Non-pigmented ciliary epithelial cell (primary cell): ENCODE measurements around the gene LTB.

ENCODE experiments used
- DNase-seq: peaks from one replicate; pipeline ENCODE4 v3.0.0-alpha.2; 2010; ENCODE audit warnings: low read depth

LTB gene

GRCh38 chr6:31546958-31547726 lies 35.1 kb downstream of the LTB start, which contains the start of gene NFKBIL1:
Gene NFKBIL1, plus strand, starts transcription at chr6:31547608. Its CDS starts 87 bp downstream, at chr6:31547695.
- DNase-seq = peak; percentile 89

DNA sequence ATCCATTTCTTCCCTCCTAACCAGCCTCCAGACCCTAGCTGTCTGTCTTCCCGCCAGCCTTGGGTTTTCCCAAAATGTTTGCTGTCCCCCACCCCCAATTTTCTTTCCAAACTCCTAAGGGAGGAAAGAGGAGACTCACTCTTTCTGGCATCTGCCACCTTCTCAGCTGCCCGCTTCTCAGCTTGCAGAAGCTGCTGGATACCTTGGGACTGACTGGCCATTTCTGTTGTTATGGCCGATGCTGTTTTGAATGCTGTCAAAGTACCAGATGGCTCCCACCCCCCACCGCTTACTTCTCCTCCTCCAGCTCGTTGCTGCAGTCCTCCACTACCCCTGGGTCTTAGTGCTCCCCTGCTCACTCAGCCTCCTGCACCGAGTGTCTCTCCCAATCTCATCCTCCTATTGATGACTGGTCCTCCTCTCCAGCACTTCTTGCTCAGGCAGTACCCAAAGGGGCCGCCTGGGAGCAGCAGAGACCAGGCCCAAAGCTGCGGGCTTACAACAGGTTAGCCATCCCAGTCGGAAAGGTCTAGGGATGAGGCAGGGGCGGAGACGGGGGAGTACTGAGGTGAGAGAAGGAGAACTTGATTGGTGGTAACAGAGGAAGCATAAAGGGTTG lies 35.8 kb downstream of the LTB start, which contains the start of gene ATP6V1G2:
Gene ATP6V1G2, minus strand, starts transcription at position 270 of the 619 bp plus-strand sequence. Its CDS starts 49 bp downstream, at position 221.
- no peak for DNase-seq

DNA sequence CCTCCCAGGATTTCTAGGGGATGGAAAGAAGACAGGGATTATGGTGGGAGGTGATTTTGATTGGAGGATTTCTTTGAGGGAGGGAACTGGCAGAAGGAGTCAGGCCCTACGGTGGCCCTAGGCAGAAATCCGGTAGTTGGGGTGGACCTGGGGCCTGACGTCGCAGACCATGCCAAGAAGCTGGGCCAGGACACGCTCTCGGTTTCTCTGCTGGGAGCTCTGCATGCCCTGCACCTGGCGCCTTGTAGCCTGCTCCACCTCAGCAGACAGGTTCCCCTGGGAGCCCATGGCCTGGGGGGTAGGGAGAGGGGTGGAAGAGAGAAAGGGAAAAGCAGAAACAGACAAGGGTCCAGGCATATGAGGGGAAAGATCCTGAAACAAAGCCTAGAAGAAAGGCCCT lies 36.9 kb downstream of the LTB start:
- DNase-seq = no peak

GRCh38 chr6:31544676-31545075 lies 37.5 kb downstream of the LTB start:
- no peak for DNase-seq

DNA sequence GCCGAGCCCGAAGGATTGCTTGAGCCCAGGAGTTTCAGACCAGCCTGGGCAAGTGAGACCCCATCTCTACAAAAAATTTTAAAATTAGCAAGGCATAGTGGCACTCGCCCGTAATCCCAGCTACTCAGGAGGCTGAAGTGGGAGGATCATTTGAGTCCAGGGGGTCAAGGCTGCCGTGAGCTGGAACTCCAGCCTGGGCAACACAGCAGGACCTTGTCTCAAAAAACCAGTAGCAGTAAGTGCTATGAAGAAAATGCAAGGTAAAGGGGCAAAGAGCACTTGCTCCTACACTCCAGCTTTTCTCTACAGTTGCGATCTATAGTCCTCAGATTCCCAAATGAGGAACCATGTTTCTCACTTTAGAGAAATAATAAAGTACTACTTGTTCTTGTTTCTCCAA lies 38.6 kb downstream of the LTB start:
- no peak for DNase-seq

- peak; percentile 82 for DNase-seq
Observed at GRCh38 chr6:31541658-31542521, 40.3 kb downstream of the LTB start, which contains the start of gene DDX39B. Gene DDX39B, minus strand, starts transcription at chr6:31542003. Its CDS starts 1,471 bp downstream, at chr6:31540532.

DNA sequence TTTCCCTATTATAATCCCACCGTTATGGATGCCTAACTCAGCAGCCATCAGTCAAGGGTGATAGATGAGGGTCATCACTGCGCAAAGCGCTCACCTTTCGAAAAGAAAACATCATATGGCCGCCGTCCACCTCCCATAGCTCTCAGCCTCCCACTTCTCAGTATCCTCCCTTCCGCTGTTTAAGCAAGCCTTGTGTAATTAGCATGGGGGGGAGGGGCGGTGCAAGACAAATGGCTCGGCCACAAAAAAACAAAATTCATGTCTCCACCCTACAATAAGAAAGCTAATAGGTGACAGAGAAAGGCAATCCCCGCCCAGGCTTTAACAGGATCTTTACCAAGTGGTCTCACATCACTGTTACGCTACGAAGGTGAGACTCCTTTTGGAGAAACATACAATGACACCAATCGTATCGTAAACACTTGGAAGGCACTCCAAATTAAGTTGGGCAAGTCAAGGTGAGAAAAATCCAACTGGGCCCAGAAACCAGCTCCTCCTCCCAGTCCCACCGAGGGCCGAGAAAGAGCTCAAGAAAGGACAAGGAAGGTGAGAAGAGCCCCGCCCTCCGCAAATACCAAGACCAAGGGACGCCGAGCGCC lies 41.1 kb downstream of the LTB start:
- DNase-seq = no peak

GRCh38 chr6:31540640-31541039 lies 41.6 kb downstream of the LTB start:
- DNase-seq = no peak

- DNase-seq = no peak
Observed at GRCh38 chr6:31538805-31539400, 43.3 kb downstream of the LTB start.

GRCh38 chr6:31535538-31536324 lies 46.5 kb downstream of the LTB start:
- DNase-seq = no peak

GRCh38 chr6:31534521-31535040 lies 47.6 kb downstream of the LTB start:
- no peak for DNase-seq

DNA sequence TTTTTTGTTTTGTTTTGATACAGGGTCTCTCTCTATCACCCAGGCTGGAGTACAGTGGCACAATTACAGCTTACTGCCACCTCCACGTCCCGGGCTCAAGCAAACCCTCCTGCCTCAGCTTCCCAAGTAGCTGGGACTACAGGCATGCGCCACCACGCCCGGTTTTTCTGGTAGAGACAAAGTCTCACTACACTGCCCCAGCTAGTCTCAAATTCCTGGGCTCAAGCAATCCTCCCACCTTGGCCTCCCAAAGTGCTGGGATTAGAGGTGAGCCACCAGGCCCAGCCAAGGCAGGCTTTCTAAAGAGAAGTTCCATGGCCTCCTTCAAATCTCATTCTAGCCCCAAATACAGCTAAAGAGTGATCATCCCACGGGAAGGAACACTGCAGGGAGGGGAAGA lies 48.2 kb downstream of the LTB start:
- no peak for DNase-seq

- DNase-seq = no peak
Observed at GRCh38 chr6:31533455-31533841, 48.8 kb downstream of the LTB start.

- no peak for DNase-seq
Observed at GRCh38 chr6:31532644-31533454, 49.4 kb downstream of the LTB start.

DNA sequence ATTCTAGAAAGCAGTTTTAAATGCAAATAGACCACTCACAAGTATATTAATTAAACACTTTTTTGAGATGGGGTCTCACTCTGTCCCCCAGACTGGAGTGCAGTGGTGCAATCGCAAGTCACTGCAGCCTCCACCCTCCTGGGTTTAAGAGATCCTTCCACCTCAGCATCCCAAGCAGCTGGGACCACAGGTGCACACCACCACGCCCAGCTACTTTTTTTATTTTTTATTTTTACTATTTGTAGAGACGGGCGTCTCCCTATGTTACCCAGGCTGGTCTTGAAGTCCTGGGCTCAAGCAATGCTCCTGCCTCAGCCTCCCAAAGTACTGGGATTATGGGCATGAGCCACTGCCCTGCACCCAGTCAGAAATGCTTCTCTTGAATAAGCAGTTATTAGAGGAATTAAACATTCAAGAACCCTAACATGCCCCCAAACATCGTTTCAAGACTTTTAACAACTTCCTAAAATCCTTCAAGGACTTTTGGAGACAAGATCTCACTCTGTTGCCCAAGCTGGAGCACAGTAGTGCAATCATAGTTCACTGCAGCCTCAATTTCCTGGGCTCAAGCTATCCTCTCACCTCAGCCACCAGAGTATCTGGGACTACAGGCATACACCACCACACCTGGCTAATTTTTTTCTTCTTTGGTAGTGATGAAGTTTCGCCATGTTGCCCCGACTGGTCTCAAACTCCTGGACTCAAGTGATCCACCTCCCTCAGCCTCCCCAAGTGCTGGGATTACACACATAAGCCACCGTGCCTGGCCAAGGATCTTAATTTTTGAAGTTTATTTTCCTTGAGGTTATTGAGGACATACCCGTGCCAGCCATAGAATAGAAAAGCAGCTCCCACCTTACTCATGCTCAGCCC lies 50.2 kb downstream of the LTB start:
- DNase-seq = no peak

DNA sequence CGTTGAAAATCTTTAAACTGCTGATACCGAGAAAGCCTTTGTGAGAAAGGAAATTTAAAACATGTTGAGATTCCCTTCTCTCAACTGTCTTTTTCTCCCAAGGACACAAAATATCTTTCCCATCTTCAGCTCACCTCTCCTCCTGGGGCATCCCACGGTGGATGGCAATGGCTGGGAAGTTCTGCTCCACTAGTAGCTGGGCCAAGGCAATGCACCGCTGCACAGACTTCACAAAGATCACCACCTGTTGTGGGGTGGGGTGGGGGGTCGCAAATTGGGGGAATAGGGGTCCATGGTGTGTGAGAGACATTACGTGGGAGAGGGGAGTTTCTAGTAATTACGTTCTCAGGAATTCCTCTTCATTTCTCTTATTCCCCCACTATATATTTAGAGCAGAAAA lies 51.1 kb downstream of the LTB start:
- no peak for DNase-seq

DNA sequence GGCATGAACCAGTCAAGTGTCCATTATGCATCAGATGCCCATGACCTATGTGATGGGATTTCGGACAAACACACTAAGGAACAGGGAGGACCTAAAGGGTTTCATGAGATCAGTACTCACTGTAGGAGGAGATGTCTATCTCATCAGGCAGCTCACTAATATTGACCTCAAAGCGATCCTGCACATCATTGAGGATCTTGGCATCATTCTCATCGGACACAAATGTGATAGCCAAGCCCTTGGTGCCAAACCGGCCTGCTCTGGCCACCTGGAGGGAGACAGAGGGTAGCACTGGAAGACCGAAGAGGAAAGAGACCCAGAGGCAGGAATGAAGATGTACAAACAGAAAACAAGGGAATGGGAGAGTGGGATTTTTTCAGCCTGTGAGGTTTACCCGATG lies 51.6 kb downstream of the LTB start:
- no peak for DNase-seq
